ENCODE results near the gene CTU1.

The CTU1 gene

DNA sequence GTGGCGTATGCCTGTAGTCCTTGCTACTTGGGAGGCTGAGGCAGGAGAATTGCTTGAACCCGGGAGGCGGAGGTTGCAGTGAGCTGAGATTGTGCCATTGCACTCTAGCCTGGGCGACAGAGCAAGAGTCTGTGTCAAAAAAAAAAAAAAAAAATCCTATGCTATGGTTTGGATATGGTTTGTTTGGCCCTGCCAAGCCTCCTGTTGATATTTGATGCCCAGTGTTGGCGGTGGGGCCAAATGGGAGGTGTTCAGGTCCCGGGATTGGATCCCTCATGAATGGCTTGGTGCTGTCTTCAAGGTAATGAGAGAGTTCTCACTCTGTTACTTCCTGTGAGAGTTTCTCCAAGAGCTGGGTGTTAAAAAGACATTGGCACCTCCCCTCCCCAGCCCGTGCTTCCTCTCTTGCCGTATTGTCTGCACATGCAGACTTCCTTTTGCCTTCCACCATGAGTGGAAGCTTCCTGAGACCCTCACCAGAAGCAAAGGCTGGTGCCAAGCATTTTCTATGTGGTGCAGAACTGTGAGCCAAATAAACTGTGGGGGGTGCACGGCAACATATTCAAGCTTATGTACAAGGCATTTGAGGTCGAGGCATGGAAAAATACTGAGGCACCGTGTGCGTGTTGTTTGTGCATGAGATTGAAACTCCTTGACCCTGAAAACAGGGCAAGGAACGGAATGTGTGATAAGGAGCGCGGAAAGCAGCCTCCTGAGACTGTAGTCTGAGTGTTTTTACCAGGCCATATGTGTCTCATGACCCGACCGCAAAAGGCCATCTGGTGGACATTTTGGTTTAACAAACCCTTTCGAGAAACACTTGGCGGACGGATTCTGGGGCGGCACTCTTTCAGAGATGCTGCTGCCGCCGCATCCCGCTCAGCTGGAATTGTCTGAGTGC lies 23.8 kb upstream of the CTU1 start:
- DNase-seq (ENCODE audit: low spot score): no peak

DNA sequence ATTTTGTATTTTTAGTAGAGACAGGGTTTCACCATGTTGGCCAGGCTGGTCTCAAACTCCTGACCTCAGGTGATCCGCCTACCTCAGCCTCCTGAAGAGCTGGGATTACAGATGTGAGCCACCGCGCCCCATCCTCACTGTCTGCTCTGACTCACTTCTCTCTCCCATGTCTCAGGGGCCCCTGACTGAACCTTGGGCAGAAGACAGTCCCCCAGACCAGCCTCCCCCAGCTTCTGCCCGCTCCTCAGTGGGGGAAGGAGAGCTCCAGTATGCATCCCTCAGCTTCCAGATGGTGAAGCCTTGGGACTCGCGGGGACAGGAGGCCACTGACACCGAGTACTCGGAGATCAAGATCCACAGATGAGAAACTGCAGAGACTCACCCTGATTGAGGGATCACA lies 21.5 kb upstream of the CTU1 start:
- no peak for DNase-seq (ENCODE audit: low spot score)

DNA sequence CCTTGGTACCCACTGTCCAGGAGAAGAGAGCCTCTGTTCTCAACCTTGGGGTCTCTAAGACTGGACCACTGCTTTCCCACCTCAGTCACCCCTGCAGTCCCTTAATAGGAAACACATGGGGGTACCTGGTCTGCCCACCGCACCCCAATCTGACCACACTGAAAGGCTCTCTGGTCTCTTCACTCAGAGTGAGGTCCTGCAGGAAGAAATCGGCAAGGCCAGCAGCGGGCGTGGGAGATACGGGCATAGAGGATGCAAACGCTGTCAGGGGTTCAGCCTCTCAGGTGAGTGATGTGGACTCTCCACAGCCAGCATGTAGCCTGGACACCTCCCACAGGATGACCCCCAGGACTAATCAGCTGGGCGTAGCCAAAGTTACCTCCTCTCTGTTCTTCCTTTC lies 20.0 kb upstream of the CTU1 start:
- no peak for DNase-seq (ENCODE audit: low spot score)

DNA sequence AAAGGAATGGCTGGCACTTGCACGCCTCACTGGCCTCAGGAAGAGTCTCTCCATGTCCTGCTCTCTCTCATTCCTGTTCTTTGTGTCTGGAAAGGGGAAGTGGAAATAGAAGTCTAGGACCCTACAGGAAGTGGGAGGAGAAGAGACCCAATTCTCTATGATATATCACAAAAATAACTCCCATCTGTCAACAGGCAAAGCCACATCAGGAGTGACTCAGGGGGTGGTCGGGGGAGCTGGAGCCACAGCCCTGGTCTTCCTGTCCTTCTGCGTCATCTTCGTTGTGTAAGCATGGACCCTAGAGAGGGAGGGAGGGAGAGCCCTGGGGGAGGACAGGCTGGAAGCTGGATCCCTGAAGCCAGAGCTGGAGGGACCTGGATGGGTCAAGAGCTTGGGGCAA lies 19.5 kb upstream of the CTU1 start:
- peak; percentile 78 for DNase-seq (ENCODE audit: low spot score)

DNA sequence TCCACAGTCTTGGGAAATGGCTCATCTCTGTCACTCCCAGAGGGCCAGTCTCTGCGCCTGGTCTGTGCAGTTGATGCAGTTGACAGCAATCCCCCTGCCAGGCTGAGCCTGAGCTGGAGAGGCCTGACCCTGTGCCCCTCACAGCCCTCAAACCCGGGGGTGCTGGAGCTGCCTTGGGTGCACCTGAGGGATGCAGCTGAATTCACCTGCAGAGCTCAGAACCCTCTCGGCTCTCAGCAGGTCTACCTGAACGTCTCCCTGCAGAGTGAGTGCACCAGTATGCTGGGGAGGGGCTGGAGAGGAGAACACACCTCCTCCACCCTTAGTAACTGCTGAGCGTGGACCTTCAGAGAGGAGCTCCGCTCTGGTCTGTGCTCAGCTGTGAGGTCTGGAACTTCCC lies 18.8 kb upstream of the CTU1 start:
- no peak for DNase-seq (ENCODE audit: low spot score)

DNA sequence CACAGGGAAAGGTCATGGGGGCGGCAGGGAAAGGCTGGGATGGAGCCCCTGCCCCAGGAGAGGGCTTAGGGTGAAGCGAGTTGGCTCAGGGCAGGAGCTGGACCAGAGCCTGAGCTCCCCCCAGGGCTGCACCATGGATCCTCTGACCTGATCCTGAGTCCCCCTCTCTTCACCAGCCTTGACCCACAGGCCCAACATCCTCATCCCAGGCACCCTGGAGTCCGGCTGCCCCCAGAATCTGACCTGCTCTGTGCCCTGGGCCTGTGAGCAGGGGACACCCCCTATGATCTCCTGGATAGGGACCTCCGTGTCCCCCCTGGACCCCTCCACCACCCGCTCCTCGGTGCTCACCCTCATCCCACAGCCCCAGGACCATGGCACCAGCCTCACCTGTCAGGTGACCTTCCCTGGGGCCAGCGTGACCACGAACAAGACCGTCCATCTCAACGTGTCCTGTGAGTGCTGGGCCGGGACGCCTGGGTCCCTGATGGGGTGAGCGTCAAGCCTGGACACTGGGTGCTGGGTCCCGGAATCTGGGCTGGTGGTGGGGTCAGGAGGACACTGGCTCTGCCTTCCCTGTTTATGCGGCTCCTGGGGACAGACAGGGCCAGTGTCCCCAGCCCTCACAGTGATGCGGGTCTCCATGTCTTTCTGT lies 17.3 kb upstream of the CTU1 start:
- DNase-seq (ENCODE audit: low spot score): no peak

DNA sequence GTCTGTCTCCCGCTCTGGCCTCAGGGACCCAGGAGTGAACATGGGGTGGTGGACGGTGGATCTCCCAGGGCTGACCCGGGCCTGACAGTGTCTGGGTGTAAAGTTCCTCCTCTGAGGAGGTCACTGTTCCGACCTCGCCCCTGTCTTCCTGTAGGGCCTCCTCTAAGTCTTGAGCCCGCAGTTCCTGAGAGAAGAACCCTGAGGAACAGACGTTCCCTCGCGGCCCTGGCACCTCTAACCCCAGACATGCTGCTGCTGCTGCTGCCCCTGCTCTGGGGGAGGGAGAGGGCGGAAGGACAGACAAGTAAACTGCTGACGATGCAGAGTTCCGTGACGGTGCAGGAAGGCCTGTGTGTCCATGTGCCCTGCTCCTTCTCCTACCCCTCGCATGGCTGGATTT lies 16.5 kb upstream of the CTU1 start, which contains the start of gene SIGLEC9:
Gene SIGLEC9, plus strand, starts transcription at position 178 of the 400 bp plus-strand sequence. Its CDS starts 69 bp downstream, at position 247.
- no peak for DNase-seq (ENCODE audit: low spot score)

DNA sequence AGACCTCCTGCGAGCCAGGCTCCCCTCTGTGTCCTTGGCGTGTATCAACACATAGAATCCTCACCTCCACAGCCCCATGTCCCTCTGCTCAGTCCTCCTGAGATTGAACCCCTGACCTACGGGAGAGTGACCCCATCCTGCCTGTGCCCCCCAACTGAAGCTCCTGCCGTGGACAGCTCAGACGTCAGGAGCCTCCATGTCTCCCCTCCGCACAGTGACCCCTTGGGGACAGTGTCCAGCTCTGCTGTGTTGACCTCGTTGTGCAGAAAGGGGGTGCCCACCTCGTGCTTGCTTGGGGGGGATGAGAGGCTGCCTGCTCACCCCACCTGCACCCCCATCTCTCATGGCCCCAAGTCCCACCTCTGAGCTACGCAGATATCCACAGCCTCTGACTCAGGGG lies 16.0 kb upstream of the CTU1 start:
- DNase-seq (ENCODE audit: low spot score): no peak

DNA sequence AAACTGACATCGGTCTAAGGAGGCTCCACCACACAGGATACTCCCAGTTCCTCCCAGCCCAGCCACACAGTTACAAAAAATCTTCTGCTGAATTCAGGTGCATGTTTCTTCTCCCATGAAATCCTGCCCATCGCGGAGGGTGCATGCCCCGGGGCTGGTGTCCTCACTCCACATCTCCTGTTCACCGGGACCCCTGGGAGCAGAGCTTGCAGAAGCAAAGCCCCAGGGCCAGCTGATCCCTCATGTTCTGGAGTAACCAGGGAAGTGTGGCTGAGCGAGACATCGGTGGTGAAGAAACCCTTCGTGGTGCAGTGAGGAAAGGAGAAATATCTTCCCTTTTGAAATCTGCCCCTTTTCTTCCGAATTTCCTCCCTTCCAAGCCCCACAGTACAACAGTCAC lies 15.6 kb upstream of the CTU1 start:
- DNase-seq (ENCODE audit: low spot score): no peak

DNA sequence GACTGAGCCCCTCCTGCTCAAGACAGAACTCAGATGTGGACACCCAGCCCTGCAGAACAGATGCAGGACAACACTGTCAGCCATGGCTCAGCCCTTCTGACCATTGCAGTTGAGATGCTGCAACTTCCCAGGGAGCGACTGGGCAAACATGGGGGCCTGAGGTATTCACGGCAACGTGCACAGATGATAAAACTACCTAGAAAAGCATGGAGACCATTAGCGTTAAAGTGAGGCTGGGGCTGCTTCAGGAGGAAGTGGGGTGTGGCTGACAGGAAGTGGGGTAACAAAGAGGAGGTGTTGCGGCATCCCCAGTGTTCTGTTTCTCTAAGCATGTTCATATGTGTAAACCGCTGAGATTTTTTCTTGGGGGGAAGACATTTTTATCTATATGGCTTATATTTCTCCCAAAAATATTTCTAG lies 15.2 kb upstream of the CTU1 start:
- DNase-seq (ENCODE audit: low spot score): no peak

DNA sequence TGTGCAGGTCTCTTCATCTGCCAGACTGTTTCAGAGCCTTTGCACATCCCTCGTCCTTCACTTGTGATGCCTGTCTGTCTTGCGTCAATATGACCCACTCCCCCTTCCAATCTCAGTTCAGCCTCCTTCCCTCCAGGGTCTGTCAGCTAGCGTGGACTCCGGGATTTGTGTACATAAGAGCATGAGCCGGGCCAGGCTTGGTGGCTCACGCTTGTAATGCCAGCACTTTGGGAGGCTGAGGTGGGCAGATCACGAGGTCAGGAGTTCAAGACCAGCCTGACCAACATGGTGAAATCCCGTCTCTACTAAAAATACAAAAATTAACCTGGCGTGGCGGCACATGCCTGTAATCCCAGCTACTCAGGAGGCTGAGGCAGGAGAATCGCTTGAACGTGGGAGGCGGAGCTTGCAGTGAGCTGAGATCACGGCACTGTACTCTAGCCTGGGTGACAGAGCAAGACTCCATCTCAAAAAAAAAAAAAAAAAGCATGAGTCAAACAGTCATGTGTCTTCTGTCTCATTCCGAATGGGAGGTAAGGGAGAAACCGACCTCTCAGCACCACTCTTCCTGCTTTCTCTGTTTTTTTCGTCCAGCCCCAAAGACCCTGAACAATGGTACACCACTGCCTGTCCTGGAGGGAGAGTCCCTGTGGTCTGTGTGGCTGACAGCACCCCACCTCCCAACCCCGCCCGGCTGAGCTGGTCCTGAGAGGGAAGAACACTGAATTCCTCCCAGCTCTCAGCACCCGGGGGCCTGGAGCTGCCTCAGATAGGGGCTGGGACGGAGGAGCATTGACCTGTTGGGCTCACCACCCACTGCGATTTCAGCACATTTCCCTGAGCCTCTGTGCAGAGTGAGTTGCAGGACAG lies 14.1 kb upstream of the CTU1 start:
- DNase-seq (ENCODE audit: low spot score): no peak

DNA sequence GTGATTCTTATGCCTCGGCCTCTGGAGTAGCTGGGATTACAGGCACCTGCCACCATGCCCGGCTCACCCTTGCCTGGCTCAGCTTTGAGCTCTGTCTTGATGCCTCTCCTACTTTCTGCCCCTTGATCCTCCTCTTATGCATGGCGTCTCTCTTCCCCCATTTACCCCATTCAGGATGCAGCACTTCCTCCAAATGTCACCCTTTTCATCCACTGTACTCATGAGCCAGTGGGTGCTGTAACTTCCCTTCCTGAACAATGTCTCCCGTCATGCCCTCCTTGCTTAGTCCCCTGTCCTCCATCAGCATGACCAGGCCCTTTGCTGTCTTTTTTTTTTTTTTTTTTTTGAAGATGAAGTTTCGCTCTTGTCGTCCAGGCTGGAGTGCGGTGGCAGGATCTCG lies 13.0 kb upstream of the CTU1 start:
- no peak for DNase-seq (ENCODE audit: low spot score)

DNA sequence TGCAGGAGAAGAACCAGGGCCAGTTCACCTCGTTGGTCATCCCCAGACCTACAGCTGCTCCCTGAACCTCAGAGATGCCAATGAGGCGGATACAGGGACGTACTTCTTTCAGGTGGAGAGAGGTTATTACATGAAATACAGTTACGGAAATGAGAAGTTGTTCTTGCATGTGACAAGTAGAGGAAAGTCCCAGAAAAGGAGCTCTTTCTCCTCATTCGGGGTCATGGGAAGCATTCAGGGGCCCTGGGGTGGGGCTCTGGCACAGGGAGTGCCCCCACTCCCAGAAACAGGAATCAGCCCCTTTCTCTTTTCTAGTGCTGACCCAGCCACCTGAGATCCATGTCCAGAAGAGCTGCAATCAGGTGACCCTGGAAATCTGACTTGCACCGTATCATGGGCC lies 12.0 kb upstream of the CTU1 start:
- DNase-seq (ENCODE audit: low spot score): no peak

DNA sequence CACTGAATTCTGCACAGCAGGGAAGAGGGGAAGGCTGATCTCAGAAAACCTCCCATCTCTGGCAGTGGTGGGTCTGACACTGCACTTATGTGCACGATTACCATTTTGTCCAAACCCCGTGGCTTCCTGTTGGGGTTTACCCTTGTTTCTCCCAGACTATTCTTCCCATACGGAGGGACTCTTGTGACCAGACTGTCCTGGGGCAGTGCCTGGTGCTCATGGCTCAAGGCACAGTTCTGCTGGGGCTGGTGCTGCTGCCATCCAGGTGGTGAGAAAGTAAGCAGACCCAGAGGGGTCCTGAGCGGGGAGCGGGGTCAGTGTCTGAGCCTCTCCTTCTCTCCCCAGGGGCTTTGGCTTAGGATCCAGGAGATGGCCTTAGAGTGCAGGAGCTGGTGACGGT lies 11.4 kb upstream of the CTU1 start:
- no peak for DNase-seq (ENCODE audit: low spot score)

DNA sequence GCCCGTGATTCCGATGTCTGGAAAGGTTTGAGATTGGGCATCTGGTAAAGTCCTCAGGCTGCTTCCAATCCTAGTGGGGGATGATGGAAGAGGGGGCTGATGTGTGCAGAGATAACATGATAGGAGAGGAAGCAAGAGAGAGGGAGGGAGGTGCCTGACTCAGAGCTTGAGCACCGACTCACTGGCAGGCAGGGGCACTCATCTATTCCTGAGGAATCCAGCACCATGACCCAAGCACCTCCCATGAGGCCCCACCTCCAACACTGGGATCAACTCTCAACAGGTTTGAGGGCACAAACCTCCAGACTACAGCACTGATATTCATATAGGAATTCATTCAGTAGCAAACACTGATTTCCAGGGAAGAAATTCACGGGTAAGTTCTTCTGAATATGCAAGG lies 10.9 kb upstream of the CTU1 start:
- no peak for DNase-seq (ENCODE audit: low spot score)

DNA sequence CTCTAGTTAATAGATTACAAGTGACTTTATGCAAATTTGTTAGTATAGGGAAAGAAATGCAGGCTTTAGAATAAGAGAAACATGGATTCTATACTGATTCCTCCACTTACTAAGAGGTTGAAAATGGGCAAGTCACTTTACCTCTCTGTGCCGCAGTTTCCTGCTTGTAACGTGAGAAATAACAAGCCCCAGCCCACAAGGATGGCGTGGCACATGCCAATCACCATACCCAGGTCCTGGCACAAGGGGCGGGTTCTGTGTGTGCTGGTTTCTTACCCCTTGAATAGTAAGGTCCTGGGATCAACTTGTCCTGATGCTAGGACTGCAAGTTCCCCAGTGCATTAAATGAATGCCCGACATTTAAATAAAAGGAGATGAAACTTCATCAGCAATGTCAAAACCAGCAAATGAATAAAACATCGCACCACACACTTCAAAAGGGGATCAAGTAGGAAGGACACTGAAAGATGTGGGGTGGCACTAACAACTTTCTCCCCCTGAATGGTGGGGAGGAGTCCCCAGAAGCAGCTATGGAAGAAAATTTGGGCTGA lies 8.6 kb upstream of the CTU1 start:
- DNase-seq (ENCODE audit: low spot score): no peak

DNA sequence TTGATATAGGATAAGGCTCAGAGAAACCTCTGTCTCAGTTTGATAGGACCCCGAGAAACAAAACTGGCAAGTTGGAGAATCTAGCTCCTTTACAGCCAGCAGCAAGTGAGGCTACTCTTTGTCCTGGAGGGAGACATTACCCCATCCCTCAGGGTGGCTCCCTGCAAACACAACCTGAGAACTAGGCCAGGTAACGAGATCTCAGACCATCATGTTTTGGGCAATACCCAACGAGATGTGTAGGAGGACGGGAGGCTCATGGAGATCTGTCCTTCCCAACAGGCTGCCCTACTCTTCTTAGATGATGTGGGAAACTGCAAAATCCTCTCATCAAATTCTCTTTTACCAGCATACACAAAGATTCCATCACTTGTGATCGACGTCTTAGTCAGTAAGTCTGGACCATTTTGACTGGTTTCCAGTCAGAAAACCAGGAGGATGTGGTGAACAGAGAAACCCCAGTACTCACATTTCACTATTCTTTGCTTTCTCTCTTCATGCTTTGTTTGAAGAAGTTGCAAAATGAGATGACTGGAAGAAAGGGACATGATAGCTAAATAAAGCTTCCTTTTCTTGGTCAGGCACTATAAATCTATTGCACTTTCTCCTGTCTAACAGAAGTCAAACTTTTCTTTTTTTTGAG lies 6.0 kb upstream of the CTU1 start:
- no peak for DNase-seq (ENCODE audit: low spot score)

DNA sequence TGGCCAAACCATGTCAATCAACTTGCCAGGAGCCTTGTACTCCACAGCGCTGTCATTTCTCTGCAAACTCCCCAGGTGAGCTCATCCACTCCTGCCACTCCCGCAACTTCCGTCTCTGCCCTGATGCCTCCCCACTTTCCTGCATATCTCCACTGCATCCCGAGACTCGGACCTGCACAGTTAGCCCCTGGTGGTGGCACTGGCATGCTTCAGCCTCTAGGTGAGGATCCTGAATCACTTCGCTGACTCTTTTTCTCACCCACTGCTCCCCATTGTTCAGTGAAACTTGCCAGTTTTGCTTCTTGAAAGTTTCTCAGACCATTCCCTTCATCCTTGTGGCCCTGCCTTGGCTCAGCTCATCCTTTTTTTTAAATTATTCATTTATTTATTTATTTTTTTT lies 3.4 kb upstream of the CTU1 start:
- DNase-seq (ENCODE audit: low spot score): no peak

DNA sequence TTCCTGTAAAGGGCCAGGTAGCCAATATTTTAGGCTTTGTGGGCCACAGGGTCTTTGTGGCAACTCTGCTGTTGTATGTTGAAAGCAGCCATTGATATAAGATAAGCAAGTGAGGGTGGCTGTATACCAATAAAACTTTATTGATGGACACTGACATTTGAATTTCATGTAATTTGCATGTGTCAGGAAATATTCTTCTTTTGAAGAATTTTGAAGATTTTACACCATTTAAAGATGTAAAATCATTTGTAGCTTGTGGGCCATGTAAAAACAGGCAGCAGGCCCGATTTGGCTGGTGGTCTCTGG lies 2.4 kb upstream of the CTU1 start:
- DNase-seq (ENCODE audit: low spot score): no peak

DNA sequence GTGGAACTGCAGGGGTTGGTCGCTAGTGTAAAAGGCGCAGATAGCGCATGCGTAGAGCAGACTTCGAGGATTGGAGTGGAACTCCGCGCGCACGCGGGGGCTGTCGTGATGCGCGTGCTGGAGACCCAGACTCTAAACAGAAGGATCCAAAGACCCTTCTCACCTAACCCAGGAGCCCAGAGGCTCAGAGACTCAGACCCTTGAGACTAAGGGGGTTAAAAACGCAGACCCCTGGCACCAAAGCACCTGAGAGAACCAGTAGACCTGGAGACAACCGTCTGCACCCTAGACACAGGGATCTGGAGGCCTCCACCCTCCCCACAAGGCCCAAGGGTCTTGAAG lies 567 bp upstream of the CTU1 start:
- DNase-seq (ENCODE audit: low spot score): no peak

DNA sequence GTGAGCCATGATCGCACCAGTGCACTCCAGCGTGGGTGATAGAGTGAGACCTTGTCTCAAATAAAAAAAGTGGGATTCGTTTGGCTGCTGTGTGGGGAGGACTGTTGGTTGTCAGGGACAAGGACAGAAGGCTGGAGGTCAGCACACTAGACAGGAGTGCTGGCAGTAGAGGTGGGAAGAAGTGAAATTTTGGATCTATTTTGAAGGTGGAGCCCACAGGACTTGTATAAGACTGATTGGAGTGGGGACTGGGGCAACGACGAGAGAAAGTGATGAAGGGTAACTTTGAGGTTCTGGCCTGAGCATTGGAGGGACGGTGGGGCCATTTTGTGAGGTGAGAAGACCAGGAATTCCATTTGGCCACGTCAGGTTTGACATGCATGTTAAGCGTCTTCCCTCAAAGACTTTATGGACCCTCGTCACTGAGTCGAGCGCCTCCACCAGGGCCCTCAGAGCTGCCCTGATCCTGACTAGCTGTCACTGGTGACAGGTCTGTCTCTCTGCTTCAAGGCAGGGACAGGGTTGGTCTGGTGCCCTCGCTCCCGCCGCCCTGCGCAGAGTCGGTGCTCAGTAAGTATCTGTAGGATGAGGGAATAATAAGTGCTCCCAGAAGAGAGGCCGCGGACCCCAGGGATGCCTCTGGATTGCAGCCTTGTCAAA lies 673 bp downstream of the CTU1 start:
- no peak for DNase-seq (ENCODE audit: low spot score)

DNA sequence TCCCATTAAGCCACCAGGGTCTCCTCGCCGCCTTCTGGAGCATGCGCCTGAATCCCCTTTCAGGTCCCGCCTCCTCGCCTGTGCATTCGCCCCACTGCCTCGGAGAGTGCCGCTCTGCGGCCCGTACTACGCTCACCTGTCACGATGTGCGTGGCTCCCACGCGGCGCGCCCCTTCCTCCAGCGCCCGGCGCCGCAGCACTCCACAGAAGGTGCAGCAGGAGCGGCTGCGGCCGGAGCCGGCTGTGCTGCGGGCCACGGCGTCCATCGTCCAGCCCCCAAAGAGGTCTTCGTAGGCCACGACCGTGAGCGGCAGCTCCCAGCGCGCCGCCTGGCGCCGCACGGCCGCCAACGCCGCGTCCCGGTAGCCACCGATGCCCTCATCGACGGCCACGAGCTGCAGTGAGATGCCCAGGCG lies 4.3 kb downstream of the CTU1 start:
- no peak for DNase-seq (ENCODE audit: low spot score)
